HepG2 (cell line): ENCODE results near the gene CLP1. TPM values are rescaled to one million over a fixed set of nuclear protein-coding genes. Genes with fewer than 3 reads are reported as not detected.
A peak's percentile ranks its signal among the peaks of the same experiment; 100 is the strongest.

Experiments
- AGO2 ChIP-seq: fragments of 200-400 bp; formaldehyde crosslinking; optimal IDR thresholded peaks from 2 replicates; pipeline ENCODE3; 2017; ENCODE audit warnings: mild to moderate bottlenecking, low read depth, low read length, moderate library complexity
- ARID5B ChIP-seq: IDR thresholded peaks from 2 replicates; pipeline ENCODE4 v1.4.0; 2020; ENCODE audit warnings: mild to moderate bottlenecking, missing genetic modification reagents
- BATF2 ChIP-seq: sonication (generic); formaldehyde crosslinking; IDR thresholded peaks from 2 replicates; pipeline ENCODE4 v1.8.0; 2022; ENCODE audit warnings: mild to moderate bottlenecking, missing genetic modification reagents, moderate library complexity
- CTCF ChIP-seq: sonication (generic); formaldehyde crosslinking; IDR thresholded peaks from 2 replicates; pipeline ENCODE4 v1.5.0; 2020; ENCODE audit warnings: mild to moderate bottlenecking, missing genetic modification reagents, moderate library complexity
- MAX ChIP-seq: IDR thresholded peaks from 2 replicates; pipeline ENCODE4 v1.6.1; 2012; ENCODE audit warnings: inconsistent platforms
- NFKB2 ChIP-seq: sonication (generic); formaldehyde crosslinking; IDR thresholded peaks from 2 replicates; pipeline ENCODE4 v1.4.0; 2020; ENCODE audit warnings: missing genetic modification reagents, borderline replicate concordance
- NRL ChIP-seq: sonication (generic); formaldehyde crosslinking; IDR thresholded peaks from 2 replicates; pipeline ENCODE4 v1.5.0; 2020; ENCODE audit warnings: missing genetic modification reagents, mild to moderate bottlenecking, moderate library complexity, borderline replicate concordance
- RFXANK ChIP-seq: IDR thresholded peaks from 2 replicates; pipeline ENCODE4 v1.6.1; 2016
- TFDP2 ChIP-seq: sonication (generic); formaldehyde crosslinking; IDR thresholded peaks from 2 replicates; pipeline ENCODE4 v1.4.0; 2020; ENCODE audit warnings: missing genetic modification reagents
- THRA ChIP-seq: sonication (generic); formaldehyde crosslinking; IDR thresholded peaks from 2 replicates; pipeline ENCODE4 v1.4.0; 2020; ENCODE audit warnings: missing genetic modification reagents, borderline replicate concordance
- ZBTB1 ChIP-seq: sonication (generic); formaldehyde crosslinking; IDR thresholded peaks from 2 replicates; pipeline ENCODE4 v1.4.0; 2020; ENCODE audit warnings: missing genetic modification reagents, borderline replicate concordance
- ZMYM4 ChIP-seq: sonication (generic); formaldehyde crosslinking; IDR thresholded peaks from 2 replicates; pipeline ENCODE4 v1.8.1; 2023; ENCODE audit warnings: mild to moderate bottlenecking, missing genetic modification reagents
- ZNF138 ChIP-seq: sonication (generic); formaldehyde crosslinking; IDR thresholded peaks from 2 replicates; pipeline ENCODE4 v1.5.0; 2020; ENCODE audit warnings: mild to moderate bottlenecking, low read depth, missing genetic modification reagents
- ZNF234 ChIP-seq: sonication (generic); formaldehyde crosslinking; conservative IDR thresholded peaks from 2 replicates; pipeline ENCODE4 v1.5.1; 2020; ENCODE audit warnings: mild to moderate bottlenecking, missing genetic modification reagents
- ZNF709 ChIP-seq: sonication (generic); formaldehyde crosslinking; IDR thresholded peaks from 2 replicates; pipeline ENCODE4 v1.5.0; 2020; ENCODE audit warnings: mild to moderate bottlenecking, missing genetic modification reagents
- ZNF747 ChIP-seq: sonication (generic); formaldehyde crosslinking; IDR thresholded peaks from 2 replicates; pipeline ENCODE4 v1.8.1; 2023; ENCODE audit warnings: missing genetic modification reagents, mild to moderate bottlenecking, borderline replicate concordance
- polyA plus RNA-seq, 8 experiments: library from polyadenylated mRNA; depleted of rRNA in 3 of 8; stranded (reverse) in 7 of 8; unstranded in 1 of 8; fragments of >200 nt; fragmentation: Illumina TruSeq in 4 of 8; extraction: Trizol in 4 of 8; gene quantifications; 2 replicates each; pipeline versions ENCODE4 v1.2.1 to v1.2.3, GENCODE V29; 2011 to 2016; ENCODE audit warnings: low read depth in 4 of 8, missing spikeins in 1 of 8, mixed read lengths in 1 of 8; ENCODE audit not compliant: insufficient read depth in 1 of 8
- total RNA-seq, 5 experiments: library from RNA; depleted of rRNA; stranded (reverse); fragments of >200 nt; fragmentation: Illumina TruSeq; extraction: Trizol; gene quantifications; 2 replicates each; pipeline ENCODE4 v1.2.3, GENCODE V29; 2016; ENCODE audit warnings: low read depth in 1 of 5
- TF ChIP-seq, protein P1 (sequence below): sonication (generic); formaldehyde crosslinking; conservative IDR thresholded peaks from 2 replicates; pipeline ENCODE4 v1.5.0; 2020; ENCODE audit warnings: missing genetic modification reagents

CLP1 gene
- total and polyA plus RNA-seq, 2 of the 13 experiments (the other 11 are each of a cell fraction or from before 2014, with no cell fraction given), result 14.6 to 24.8 TPM

GRCh38 chr11:57638811-57639320, 18.7 kb upstream of the CLP1 start (continued):
- TF ChIP-seq CTCF (CRISPR knock-in tag) (no peak), TFDP2 (CRISPR knock-in tag) (no peak), AGO2 (peak; percentile 5), ZNF747 (CRISPR knock-in tag) (no peak), ZBTB1 (no peak), THRA (CRISPR knock-in tag) (no peak), ZNF709 (CRISPR knock-in tag) (0 out of 2 replicates have a peak, but pooled peaks have one; percentile 27), ZNF138 (CRISPR knock-in tag) (no peak), MAX (0 out of 2 replicates have a peak, but pooled peaks have one; percentile 12), NFKB2 (no peak), ZNF234 (CRISPR knock-in tag) (no peak), RFXANK (no peak), ZMYM4 (no peak), BATF2 (CRISPR knock-in tag) (no peak), NRL (CRISPR knock-in tag) (0 out of 2 replicates have a peak, but pooled peaks have one; percentile 9), ARID5B (CRISPR knock-in tag) (no peak)
- TF ChIP-seq, protein P1, sequence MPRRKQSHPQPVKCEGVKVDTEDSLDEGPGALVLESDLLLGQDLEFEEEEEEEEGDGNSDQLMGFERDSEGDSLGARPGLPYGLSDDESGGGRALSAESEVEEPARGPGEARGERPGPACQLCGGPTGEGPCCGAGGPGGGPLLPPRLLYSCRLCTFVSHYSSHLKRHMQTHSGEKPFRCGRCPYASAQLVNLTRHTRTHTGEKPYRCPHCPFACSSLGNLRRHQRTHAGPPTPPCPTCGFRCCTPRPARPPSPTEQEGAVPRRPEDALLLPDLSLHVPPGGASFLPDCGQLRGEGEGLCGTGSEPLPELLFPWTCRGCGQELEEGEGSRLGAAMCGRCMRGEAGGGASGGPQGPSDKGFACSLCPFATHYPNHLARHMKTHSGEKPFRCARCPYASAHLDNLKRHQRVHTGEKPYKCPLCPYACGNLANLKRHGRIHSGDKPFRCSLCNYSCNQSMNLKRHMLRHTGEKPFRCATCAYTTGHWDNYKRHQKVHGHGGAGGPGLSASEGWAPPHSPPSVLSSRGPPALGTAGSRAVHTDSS (CRISPR knock-in tag), result no peak
